GM23338 (cell line): ENCODE data around the gene SCAF8.

Experiments used
- CTCF ChIP-seq, 2 experiments: fragments of 200-600 bp in 1 of 2; sonication (generic) in 1 of 2; conservative IDR thresholded peaks; 2 replicates each; pipeline versions ENCODE4 v1.5.1 to v1.6.1; 2016 to 2017; ENCODE audit warnings: antibody characterized with exemption in 2 of 2, low read depth in 2 of 2, mild to moderate bottlenecking in 2 of 2, moderate library complexity in 1 of 2
- EZH2phosphoT487 ChIP-seq: fragments of 200-600 bp; sonication (generic); IDR thresholded peaks from one replicate; pipeline ENCODE4 v1.8.1; 2018; ENCODE audit warnings: antibody characterized with exemption; ENCODE audit not compliant: unreplicated experiment

GRCh38 chr6:154852687-154853086 is 119.5 kb downstream of the SCAF8 start:
- no peak for TF ChIP-seq CTCF (conservative IDR thresholded peaks at IDR 0.05; ENCODE audit: low read depth in 2 of 2)
- no peak for TF ChIP-seq EZH2phosphoT487
